Neural progenitor cell (in vitro differentiated cells): ENCODE results near the gene FAM229A. TPM values are rescaled to one million over a fixed set of nuclear protein-coding genes. Genes with fewer than 3 reads are reported as not detected.

Experiments used
- DNase-seq: peaks from one replicate; pipeline ENCODE4 v3.0.0-alpha.2; 2016; ENCODE audit warnings: low spot score
- H2AFZ ChIP-seq: fragments of 200-600 bp; sonication (generic); replicated peaks from 2 replicates; pipeline ENCODE4 v1.6.1; 2016; ENCODE audit warnings: antibody characterized with exemption
- H3F3A ChIP-seq: fragments of 200-600 bp; sonication (generic); 2 replicates; pipeline ENCODE4 v1.6.1; 2016; ENCODE audit warnings: antibody characterized with exemption, low read depth
- H3K27ac ChIP-seq: fragments of 200-600 bp; sonication (generic); 2 replicates; pipeline ENCODE4 v1.5.1; 2016; ENCODE audit warnings: mild to moderate bottlenecking
- H3K27me3 ChIP-seq: fragments of 200-600 bp; sonication (generic); 2 replicates; pipeline ENCODE4 v1.6.1; 2016; ENCODE audit warnings: mild to moderate bottlenecking, moderate library complexity
- H3K36me3 ChIP-seq: fragments of 200-600 bp; sonication (generic); 2 replicates; pipeline ENCODE4 v1.5.1; 2016
- H3K4me1 ChIP-seq: fragments of 200-600 bp; sonication (generic); 2 replicates; pipeline ENCODE4 v1.6.1; 2016; ENCODE audit warnings: mixed run types
- H3K4me2 ChIP-seq: fragments of 200-600 bp; sonication (generic); 2 replicates; pipeline ENCODE4 v1.6.1; 2016
- H3K4me3 ChIP-seq: fragments of 200-600 bp; sonication (generic); 2 replicates; pipeline ENCODE4 v1.5.1; 2016
- H3K79me2 ChIP-seq: fragments of 200-600 bp; sonication (generic); 2 replicates; pipeline ENCODE4 v1.6.1; 2016; ENCODE audit warnings: low read depth
- H3K9ac ChIP-seq: fragments of 200-600 bp; sonication (generic); 2 replicates; pipeline ENCODE4 v1.6.1; 2016
- H3K9me3 ChIP-seq: fragments of 200-600 bp; sonication (generic); 2 replicates; pipeline ENCODE4 v1.5.1; 2016; ENCODE audit warnings: low read depth
- H4K20me1 ChIP-seq: fragments of 200-600 bp; sonication (generic); 2 replicates; pipeline ENCODE4 v1.6.1; 2016; ENCODE audit warnings: low read depth
- H3K27ac Mint-ChIP-seq: 3 replicates; pipeline ENCODE4 v1.8.0; 2021; ENCODE audit warnings: mixed read lengths
- H3K27me3 Mint-ChIP-seq: 2 replicates; pipeline ENCODE4 v1.8.0; 2022; ENCODE audit warnings: low read depth, mild to moderate bottlenecking, inconsistent platforms, moderate library complexity, mixed read lengths; ENCODE audit not compliant: insufficient read depth
- H3K36me3 Mint-ChIP-seq: 3 replicates; pipeline ENCODE4 v1.8.0; 2021; ENCODE audit warnings: mixed read lengths
- H3K4me1 Mint-ChIP-seq: 3 replicates; pipeline ENCODE4 v1.8.0; 2021; ENCODE audit warnings: mixed read lengths
- H3K4me3 Mint-ChIP-seq: 3 replicates; pipeline ENCODE4 v1.8.0; 2021; ENCODE audit warnings: mild to moderate bottlenecking, moderate library complexity, mixed read lengths
- H3K9me3 Mint-ChIP-seq: 3 replicates; pipeline ENCODE4 v1.8.0; 2020; ENCODE audit warnings: mixed read lengths
- EZH2 ChIP-seq: fragments of 200-600 bp; sonication (generic); IDR thresholded peaks from 2 replicates; pipeline ENCODE4 v1.6.1; 2017; ENCODE audit warnings: antibody characterized with exemption, mild to moderate bottlenecking, moderate library complexity
- EZH2phosphoT487 ChIP-seq: fragments of 200-600 bp; sonication (generic); IDR thresholded peaks from 2 replicates; pipeline ENCODE4 v1.6.1; 2017; ENCODE audit warnings: antibody characterized with exemption
- total RNA-seq: library from RNA; depleted of rRNA; stranded (reverse); fragments of >200 nt; gene quantifications from 2 replicates; pipeline ENCODE4 v1.2.3, GENCODE V29; 2015; ENCODE audit warnings: low replicate concordance
- TF ChIP-seq, protein P1 (sequence below): fragments of 200-600 bp; sonication (generic); IDR thresholded peaks from 2 replicates; pipeline ENCODE4 v1.5.1; 2017; ENCODE audit warnings: antibody characterized with exemption, mild to moderate bottlenecking

Gene FAM229A
- total RNA-seq, 1 donor from 2014 or later = 3.8 TPM

- H3K4me2 ChIP-seq = no peak overlapping the region
- no peaks in the 10 kb centered on the region for H3K27me3 ChIP-seq
- H3K36me3 ChIP-seq = no peaks in the 10 kb centered on the region
- no peak overlapping the region for H3K4me3 ChIP-seq
- no peak for TF ChIP-seq EZH2phosphoT487
- TF ChIP-seq, protein P1, sequence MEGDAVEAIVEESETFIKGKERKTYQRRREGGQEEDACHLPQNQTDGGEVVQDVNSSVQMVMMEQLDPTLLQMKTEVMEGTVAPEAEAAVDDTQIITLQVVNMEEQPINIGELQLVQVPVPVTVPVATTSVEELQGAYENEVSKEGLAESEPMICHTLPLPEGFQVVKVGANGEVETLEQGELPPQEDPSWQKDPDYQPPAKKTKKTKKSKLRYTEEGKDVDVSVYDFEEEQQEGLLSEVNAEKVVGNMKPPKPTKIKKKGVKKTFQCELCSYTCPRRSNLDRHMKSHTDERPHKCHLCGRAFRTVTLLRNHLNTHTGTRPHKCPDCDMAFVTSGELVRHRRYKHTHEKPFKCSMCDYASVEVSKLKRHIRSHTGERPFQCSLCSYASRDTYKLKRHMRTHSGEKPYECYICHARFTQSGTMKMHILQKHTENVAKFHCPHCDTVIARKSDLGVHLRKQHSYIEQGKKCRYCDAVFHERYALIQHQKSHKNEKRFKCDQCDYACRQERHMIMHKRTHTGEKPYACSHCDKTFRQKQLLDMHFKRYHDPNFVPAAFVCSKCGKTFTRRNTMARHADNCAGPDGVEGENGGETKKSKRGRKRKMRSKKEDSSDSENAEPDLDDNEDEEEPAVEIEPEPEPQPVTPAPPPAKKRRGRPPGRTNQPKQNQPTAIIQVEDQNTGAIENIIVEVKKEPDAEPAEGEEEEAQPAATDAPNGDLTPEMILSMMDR = no peak
- TF ChIP-seq EZH2 = no peak
- H2AFZ ChIP-seq = no peak overlapping the region
- peaks cover 12% of the 10 kb centered on the region for H3K36me3 Mint-ChIP-seq
- no peaks in the 10 kb centered on the region for H3K4me1 ChIP-seq
- H3K4me1 Mint-ChIP-seq = no peaks in the 10 kb centered on the region
- H3K27ac ChIP-seq = no peak overlapping the region
- H3K79me2 ChIP-seq = peaks cover 9% of the 10 kb centered on the region
- H3K9me3 ChIP-seq = no peaks in the 10 kb centered on the region
- H3K27ac Mint-ChIP-seq = no peak overlapping the region
- H3K9me3 Mint-ChIP-seq = no peaks in the 10 kb centered on the region
- H3F3A ChIP-seq = no peaks in the 10 kb centered on the region
- DNase-seq = no peak
- no peaks in the 10 kb centered on the region for H3K27me3 Mint-ChIP-seq
- no peak overlapping the region for H3K9ac ChIP-seq
- peaks cover 10% of the 10 kb centered on the region for H4K20me1 ChIP-seq
- H3K4me3 Mint-ChIP-seq = no peak overlapping the region
Measured at GRCh38 chr1:32386676-32387392, 24.5 kb upstream of the FAM229A start.

DNA sequence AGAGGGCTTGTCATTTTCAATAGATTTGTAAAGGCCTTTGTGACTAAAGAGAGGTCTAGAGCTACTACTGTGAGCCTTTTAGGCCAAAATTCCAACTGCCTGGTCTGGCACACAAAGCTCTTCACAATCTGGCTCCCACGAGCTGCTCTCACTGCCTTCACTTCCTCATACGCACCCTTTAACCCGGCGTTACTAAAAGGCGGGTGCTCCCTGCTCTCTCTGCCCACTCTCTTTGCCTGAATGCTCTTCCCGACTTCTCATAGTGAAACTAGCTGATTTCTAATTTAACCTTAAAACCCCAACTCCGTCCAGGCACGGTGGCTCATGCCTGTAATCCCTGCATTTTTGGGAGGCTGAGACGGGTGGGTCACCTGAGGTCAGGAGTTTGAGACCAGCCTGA is 17.8 kb upstream of the FAM229A start:
- H3K36me3 Mint-ChIP-seq = peaks cover 27% of the 10 kb centered on the region
- Histone ChIP-seq H3F3A (no peaks in the 10 kb centered on the region), H3K4me1 (no peaks in the 10 kb centered on the region), H2AFZ (no peak overlapping the region), H3K9ac (no peak overlapping the region), H3K79me2 (no peaks in the 10 kb centered on the region), H3K36me3 (peaks cover 5% of the 10 kb centered on the region), H3K4me3 (no peak overlapping the region), H4K20me1 (no peaks in the 10 kb centered on the region), H3K4me2 (no peak overlapping the region), H3K27me3 (no peaks in the 10 kb centered on the region), H3K27ac (no peak overlapping the region), H3K9me3 (no peaks in the 10 kb centered on the region)
- peaks cover 14% of the 10 kb centered on the region for H3K4me1 Mint-ChIP-seq
- no peaks in the 10 kb centered on the region for H3K27me3 Mint-ChIP-seq
- DNase-seq = no peak
- TF ChIP-seq EZH2phosphoT487 (no peak), EZH2 (no peak)
- TF ChIP-seq, protein P1 = no peak
- H3K9me3 Mint-ChIP-seq = no peaks in the 10 kb centered on the region
- H3K4me3 Mint-ChIP-seq = no peak overlapping the region
- peak overlapping the region; percentile 55 for H3K27ac Mint-ChIP-seq

- Histone ChIP-seq H3K9me3 (no peaks in the 10 kb centered on the region), H3K9ac (no peak overlapping the region), H3K79me2 (no peaks in the 10 kb centered on the region), H3K36me3 (peaks cover 5% of the 10 kb centered on the region), H4K20me1 (no peaks in the 10 kb centered on the region), H3K4me1 (no peaks in the 10 kb centered on the region), H3K27ac (no peak overlapping the region), H3K4me3 (no peak overlapping the region), H3F3A (no peaks in the 10 kb centered on the region), H2AFZ (no peak overlapping the region), H3K27me3 (no peaks in the 10 kb centered on the region), H3K4me2 (no peak overlapping the region)
- H3K36me3 Mint-ChIP-seq = peaks cover 30% of the 10 kb centered on the region
- no peak for DNase-seq
- H3K4me1 Mint-ChIP-seq = peaks cover 14% of the 10 kb centered on the region
- H3K27ac Mint-ChIP-seq = no peak overlapping the region
- H3K9me3 Mint-ChIP-seq = no peaks in the 10 kb centered on the region
- TF ChIP-seq, protein P1 = no peak
- TF ChIP-seq EZH2phosphoT487 (no peak), EZH2 (no peak)
- peaks cover 6% of the 10 kb centered on the region for H3K27me3 Mint-ChIP-seq
- no peak overlapping the region for H3K4me3 Mint-ChIP-seq
Measured at GRCh38 chr1:32377541-32378220, 15.4 kb upstream of the FAM229A start.
